Sigmoid colon (tissue), 4 donors: Measurements from ENCODE around the gene C17orf100.

Source experiments
- EP300 ChIP-seq, 4 donors: sonication (generic); formaldehyde crosslinking; IDR thresholded peaks; one replicate each; pipeline ENCODE4 v1.6.1; 2017; ENCODE audit warnings: antibody characterized with exemption in 4 of 4
- TF ChIP-seq, protein P1 (sequence below), 4 experiments: fragments of 450-650 bp in 3 of 4; fragments of 200-600 bp in 1 of 4; IDR thresholded peaks; one replicate each; pipeline ENCODE4 v1.5.1; 2016 to 2019; ENCODE audit warnings: antibody characterized with exemption in 4 of 4, mild to moderate bottlenecking in 3 of 4, moderate library complexity in 2 of 4

DNA sequence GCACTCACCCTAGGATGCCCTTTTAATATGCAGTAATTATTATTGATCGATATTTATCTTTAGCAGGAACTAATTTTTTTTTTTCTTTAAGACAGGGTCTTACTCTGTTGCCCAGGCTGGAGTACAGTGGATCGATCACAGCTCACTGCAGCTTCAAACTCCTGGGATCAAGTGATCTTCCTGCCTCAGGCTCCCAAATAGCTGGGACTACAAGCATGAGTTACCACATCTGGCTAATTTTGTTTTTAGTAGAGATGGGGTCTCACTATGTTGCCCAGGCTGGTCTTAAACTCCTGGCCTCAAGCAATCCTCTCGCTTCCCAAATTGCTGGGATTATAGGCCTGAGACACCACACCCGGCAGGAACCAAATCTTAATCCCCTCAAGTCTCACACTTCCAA, 40.3 kb upstream of the C17orf100 start:
- TF ChIP-seq, protein P1, sequence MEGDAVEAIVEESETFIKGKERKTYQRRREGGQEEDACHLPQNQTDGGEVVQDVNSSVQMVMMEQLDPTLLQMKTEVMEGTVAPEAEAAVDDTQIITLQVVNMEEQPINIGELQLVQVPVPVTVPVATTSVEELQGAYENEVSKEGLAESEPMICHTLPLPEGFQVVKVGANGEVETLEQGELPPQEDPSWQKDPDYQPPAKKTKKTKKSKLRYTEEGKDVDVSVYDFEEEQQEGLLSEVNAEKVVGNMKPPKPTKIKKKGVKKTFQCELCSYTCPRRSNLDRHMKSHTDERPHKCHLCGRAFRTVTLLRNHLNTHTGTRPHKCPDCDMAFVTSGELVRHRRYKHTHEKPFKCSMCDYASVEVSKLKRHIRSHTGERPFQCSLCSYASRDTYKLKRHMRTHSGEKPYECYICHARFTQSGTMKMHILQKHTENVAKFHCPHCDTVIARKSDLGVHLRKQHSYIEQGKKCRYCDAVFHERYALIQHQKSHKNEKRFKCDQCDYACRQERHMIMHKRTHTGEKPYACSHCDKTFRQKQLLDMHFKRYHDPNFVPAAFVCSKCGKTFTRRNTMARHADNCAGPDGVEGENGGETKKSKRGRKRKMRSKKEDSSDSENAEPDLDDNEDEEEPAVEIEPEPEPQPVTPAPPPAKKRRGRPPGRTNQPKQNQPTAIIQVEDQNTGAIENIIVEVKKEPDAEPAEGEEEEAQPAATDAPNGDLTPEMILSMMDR (IDR thresholded peaks at IDR 0.05), result no peak
- TF ChIP-seq EP300 (IDR thresholded peaks at IDR 0.05), result no peak
